ENCODE measurements around the gene LAMC3. TPM values are rescaled to one million over a fixed set of nuclear protein-coding genes. Genes with fewer than 3 reads are reported as not detected.

LAMC3 gene
- total RNA-seq, 1 experiment from 2014 or later, result not detected

- DNase-seq (ENCODE audit: low spot score), result no peak
These were observed 2.5 kb downstream of the LAMC3 start for GRCh38 chr9:131011274-131012022.

- DNase-seq (ENCODE audit: low spot score), result no peak
These were observed 3.0 kb downstream of the LAMC3 start for GRCh38 chr9:131012023-131012334.

GRCh38 chr9:131012396-131012917 lies 3.5 kb downstream of the LAMC3 start:
- no peak for DNase-seq (ENCODE audit: low spot score)

- DNase-seq (ENCODE audit: low spot score), result no peak
These were observed 4.2 kb downstream of the LAMC3 start for GRCh38 chr9:131013015-131013755.

GRCh38 chr9:131013771-131014676 lies 5.0 kb downstream of the LAMC3 start:
- no peak for DNase-seq (ENCODE audit: low spot score)

GRCh38 chr9:131015112-131015511 lies 6.1 kb downstream of the LAMC3 start:
- no peak for DNase-seq (ENCODE audit: low spot score)

- no peak for DNase-seq (ENCODE audit: low spot score)
These were observed 7.0 kb downstream of the LAMC3 start for GRCh38 chr9:131015876-131016397.

GRCh38 chr9:131017067-131017466 lies 8.1 kb downstream of the LAMC3 start:
- no peak for DNase-seq (ENCODE audit: low spot score)

- peak; percentile 38 for DNase-seq (ENCODE audit: low spot score)
These were observed 9.6 kb downstream of the LAMC3 start for GRCh38 chr9:131018621-131019020.

GRCh38 chr9:131019388-131020239 lies 10.6 kb downstream of the LAMC3 start:
- DNase-seq (ENCODE audit: low spot score), result no peak

GRCh38 chr9:131020388-131020787 lies 11.4 kb downstream of the LAMC3 start:
- no peak for DNase-seq (ENCODE audit: low spot score)

GRCh38 chr9:131020862-131021261 lies 11.9 kb downstream of the LAMC3 start:
- no peak for DNase-seq (ENCODE audit: low spot score)

- DNase-seq (ENCODE audit: low spot score), result no peak
These were observed 12.8 kb downstream of the LAMC3 start for GRCh38 chr9:131021785-131022184.

- no peak for DNase-seq (ENCODE audit: low spot score)
These were observed 16.2 kb downstream of the LAMC3 start for GRCh38 chr9:131024978-131025868.

GRCh38 chr9:131025953-131026858 lies 17.2 kb downstream of the LAMC3 start:
- DNase-seq (ENCODE audit: low spot score), result no peak

- no peak for DNase-seq (ENCODE audit: low spot score)
These were observed 18.3 kb downstream of the LAMC3 start for GRCh38 chr9:131027048-131027871.

GRCh38 chr9:131027872-131028179 lies 18.9 kb downstream of the LAMC3 start:
- no peak for DNase-seq (ENCODE audit: low spot score)

Measured in HT-29 (cell line).